Measurements from ENCODE around the gene TSPOAP1. TPM values are rescaled to one million over a fixed set of nuclear protein-coding genes. Genes with fewer than 3 reads are reported as not detected.

The TSPOAP1 gene
- total and polyA plus RNA-seq, 2 of the 13 experiments (the other 11 are each of a cell fraction or from before 2014, with no cell fraction given) = not detected

GRCh38 chr17:58319173-58320162 is 9.1 kb downstream of the TSPOAP1 start:
- Histone ChIP-seq H3K9ac (ENCODE audit: insufficient read depth, low read depth, low read length) (no peak overlapping the region), H4K20me1 (ENCODE audit: insufficient read depth, low read length) (no peaks in the 10 kb centered on the region), H3K27ac (ENCODE audit: extremely low read length, insufficient read depth, low read length) (no peak overlapping the region), H3K4me2 (ENCODE audit: low read depth, low read length) (peak overlapping the region; percentile 32; the same call in 1 of the 2 replicates), H3K4me3 (replicated peaks in 1 of 3; ENCODE audit: insufficient read depth in 1 of 3, low read depth in 2 of 3, low read length in 3 of 3) (no peak overlapping the region; a peak in 1 of 6 replicates), H2AFZ (ENCODE audit: low read length) (no peak overlapping the region), H3K27me3 (ENCODE audit: control insufficient read depth in 1 of 2, insufficient read depth in 2 of 2, low read length in 2 of 2) (peaks cover 25 to 70% of the 10 kb centered on the region in 2 experiments), H3K79me2 (ENCODE audit: insufficient read depth, low read length) (no peaks in the 10 kb centered on the region), H3K36me3 (replicated peaks in 1 of 2; ENCODE audit: control insufficient read depth in 1 of 2, insufficient read depth in 2 of 2, low read length in 2 of 2) (no peaks in the 10 kb centered on the region), H3K9me3 (ENCODE audit: low read length) (no peaks in the 10 kb centered on the region), H3K4me1 (ENCODE audit: insufficient read depth, low read length) (peaks cover 19% of the 10 kb centered on the region; the same call in 1 of the 2 replicates)
- no TSS peak for BruUV-seq (replicated peaks)
- 40% methylated on average over 19 of the region's 25 CpGs for WGBS (ENCODE audit: low lambda C conversion rate)
- FAIRE-seq = no peak
- POLR2A ChIA-PET = interaction anchor here (1.0 to 2.6 kb wide), 2 partner anchors 62 to 97 kb away, joined by 3 to 35 read pairs; partner anchors contain the start of gene RNF43
- DNase-seq (ENCODE audit: low spot score) = no peak
- intact Hi-C loops (cut with micrococcal nuclease; ENCODE audit: unreplicated experiment) = no loop called here
- in situ Hi-C loops (cut with HindIII; ENCODE audit: extremely low pct_ligation_motif_present, low pct_unique_long_range_greater_than_20kb) = no loop called here
- ATAC-seq = peak; percentile 6; the same call in 2 of the 3 replicates
- CTCF ChIA-PET (ENCODE audit: low intra/inter-chr PET ratio, low total read pairs) = interaction anchor here (5.0 kb wide), 1 partner anchor 128 kb away, joined by 121 read pairs; no protein-coding TSS in a partner anchor
- TF ChIP-seq HDAC6 (IDR thresholded peaks at IDR 0.05; ENCODE audit: low read depth, low read length) = no peak
- TF ChIP-seq UBTF (CRISPR knock-in tag; IDR thresholded peaks at IDR 0.05) = no peak
- TF ChIP-seq ZNF687 (CRISPR knock-in tag; IDR thresholded peaks at IDR 0.05) = 0 out of 2 replicates have a peak, but pooled peaks have one; percentile 11
- no peak for TF ChIP-seq SRSF9 (IDR thresholded peaks at IDR 0.05; ENCODE audit: borderline replicate concordance, insufficient read depth, low read depth, low read length, poor library complexity, severe bottlenecking)
- no peak for TF ChIP-seq SIN3A (IDR thresholded peaks at IDR 0.05; ENCODE audit: borderline replicate concordance, low read depth, low read length)
- no peak for TF ChIP-seq SYNCRIP (IDR thresholded peaks at IDR 0.05; ENCODE audit: insufficient read depth, low read depth, low read length)
- TF ChIP-seq ZNF891 (CRISPR knock-in tag; IDR thresholded peaks at IDR 0.05) = 0 out of 2 replicates have a peak, but pooled peaks have one; percentile 55
- TF ChIP-seq RBM39 (IDR thresholded peaks at IDR 0.05; ENCODE audit: low read depth, low read length, poor library complexity, severe bottlenecking) = no peak
- TF ChIP-seq ZC3H4 (CRISPR knock-in tag; IDR thresholded peaks at IDR 0.05; ENCODE audit: borderline replicate concordance) = no peak
- no peak for TF ChIP-seq ZNF83 (CRISPR knock-in tag; IDR thresholded peaks at IDR 0.05; ENCODE audit: borderline replicate concordance)
- no peak for TF ChIP-seq ZNF710 (CRISPR knock-in tag; IDR thresholded peaks at IDR 0.05; ENCODE audit: borderline replicate concordance)

All from HepG2 (cell line).